Activated naive CD4-positive, alpha-beta T cell treated with anti-CD3 and anti-CD28 coated beads, Interleukin-2, amount 10 ng/mL, durations not matched to agents 5 hours and 36 hours (primary cell): ENCODE measurements around the gene COG8. TPM values are rescaled to one million over a fixed set of nuclear protein-coding genes. Genes with fewer than 3 reads are reported as not detected.

Experiments
- total RNA-seq, 2 experiments: library from RNA; stranded (reverse); gene quantifications; one replicate each; pipeline ENCODE4 v1.2.3, GENCODE V29; 2021

The COG8 gene, protein sequence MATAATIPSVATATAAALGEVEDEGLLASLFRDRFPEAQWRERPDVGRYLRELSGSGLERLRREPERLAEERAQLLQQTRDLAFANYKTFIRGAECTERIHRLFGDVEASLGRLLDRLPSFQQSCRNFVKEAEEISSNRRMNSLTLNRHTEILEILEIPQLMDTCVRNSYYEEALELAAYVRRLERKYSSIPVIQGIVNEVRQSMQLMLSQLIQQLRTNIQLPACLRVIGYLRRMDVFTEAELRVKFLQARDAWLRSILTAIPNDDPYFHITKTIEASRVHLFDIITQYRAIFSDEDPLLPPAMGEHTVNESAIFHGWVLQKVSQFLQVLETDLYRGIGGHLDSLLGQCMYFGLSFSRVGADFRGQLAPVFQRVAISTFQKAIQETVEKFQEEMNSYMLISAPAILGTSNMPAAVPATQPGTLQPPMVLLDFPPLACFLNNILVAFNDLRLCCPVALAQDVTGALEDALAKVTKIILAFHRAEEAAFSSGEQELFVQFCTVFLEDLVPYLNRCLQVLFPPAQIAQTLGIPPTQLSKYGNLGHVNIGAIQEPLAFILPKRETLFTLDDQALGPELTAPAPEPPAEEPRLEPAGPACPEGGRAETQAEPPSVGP
- total RNA-seq: 10 to 100 TPM; 34.8 to 35.1 TPM

DNA sequence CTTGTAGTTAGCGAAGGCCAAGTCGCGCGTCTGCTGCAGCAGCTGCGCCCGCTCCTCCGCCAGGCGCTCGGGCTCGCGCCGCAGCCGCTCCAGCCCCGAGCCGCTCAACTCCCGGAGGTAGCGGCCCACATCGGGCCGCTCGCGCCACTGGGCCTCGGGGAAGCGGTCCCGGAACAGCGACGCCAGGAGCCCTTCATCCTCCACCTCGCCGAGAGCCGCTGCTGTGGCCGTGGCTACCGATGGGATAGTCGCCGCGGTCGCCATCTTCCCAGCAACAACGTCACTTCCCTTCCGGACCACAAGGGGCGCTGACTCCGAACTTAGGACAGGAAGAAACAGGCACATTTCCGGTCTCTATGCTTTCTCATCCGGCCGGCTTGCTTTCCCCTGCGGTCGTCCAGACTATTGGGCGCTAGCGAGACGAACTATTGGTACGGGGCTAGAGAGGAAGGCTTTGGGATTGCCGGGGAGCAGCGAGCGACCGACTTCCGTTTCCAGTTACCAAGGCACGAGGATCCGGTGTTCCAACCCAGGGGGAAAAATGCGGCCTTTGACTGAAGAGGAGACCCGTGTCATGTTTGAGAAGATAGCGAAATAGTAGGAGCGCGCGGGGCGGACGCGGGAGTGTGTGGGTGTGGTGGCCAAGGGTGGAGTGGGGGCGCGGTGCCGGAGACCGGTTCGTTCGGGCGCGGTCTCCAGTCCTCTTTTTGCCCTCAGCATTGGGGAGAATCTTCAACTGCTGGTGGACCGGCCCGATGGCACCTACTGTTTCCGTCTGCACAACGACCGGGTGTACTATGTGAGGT is at the start of gene COG8, which contains the start of gene NIP7:
TSS of gene COG8 (minus strand) at position 276 of the 806 bp plus-strand sequence. CDS start at position 264, 12 bp downstream.
TSS of gene NIP7 (plus strand) at position 484 of the 806 bp plus-strand sequence. CDS start at position 542, 58 bp downstream.

DNA sequence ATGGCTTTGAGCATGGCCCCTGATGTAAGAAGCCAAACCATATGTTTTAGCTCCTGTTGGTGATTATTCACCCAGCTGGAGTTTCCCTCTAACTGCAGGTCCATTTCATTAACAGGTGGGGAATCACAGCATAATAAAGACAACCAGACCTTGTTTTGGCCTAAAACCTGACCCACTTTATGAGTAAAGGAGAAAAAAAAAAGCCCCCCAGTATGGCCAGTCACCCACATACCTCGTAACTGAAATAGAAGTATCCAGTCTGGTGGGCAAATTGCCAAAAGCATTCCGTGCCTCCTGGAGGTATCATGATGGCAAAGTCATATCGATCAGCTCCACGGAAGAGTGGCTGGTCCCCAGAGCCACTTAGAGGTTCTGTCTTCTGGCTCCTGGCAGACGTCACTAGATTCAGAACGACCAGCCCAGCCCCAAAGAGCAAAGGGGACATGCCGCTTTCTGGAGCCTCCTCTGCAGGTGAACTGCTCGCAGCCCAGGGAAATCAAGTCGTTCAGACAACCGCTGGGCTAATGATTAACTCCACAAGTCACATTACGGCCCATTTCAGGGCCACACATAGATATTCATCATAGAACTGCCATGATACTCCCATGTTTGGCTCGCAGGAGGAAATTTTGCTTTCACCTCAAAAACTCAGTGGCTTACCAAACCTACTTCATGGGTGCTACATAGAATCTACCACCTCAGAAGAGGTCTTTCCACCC is 12.1 kb upstream of the COG8 start, which contains the start of gene TMED6:
TSS of gene TMED6 (minus strand) at position 478 of the 719 bp plus-strand sequence. CDS start at position 445, 33 bp downstream.

DNA sequence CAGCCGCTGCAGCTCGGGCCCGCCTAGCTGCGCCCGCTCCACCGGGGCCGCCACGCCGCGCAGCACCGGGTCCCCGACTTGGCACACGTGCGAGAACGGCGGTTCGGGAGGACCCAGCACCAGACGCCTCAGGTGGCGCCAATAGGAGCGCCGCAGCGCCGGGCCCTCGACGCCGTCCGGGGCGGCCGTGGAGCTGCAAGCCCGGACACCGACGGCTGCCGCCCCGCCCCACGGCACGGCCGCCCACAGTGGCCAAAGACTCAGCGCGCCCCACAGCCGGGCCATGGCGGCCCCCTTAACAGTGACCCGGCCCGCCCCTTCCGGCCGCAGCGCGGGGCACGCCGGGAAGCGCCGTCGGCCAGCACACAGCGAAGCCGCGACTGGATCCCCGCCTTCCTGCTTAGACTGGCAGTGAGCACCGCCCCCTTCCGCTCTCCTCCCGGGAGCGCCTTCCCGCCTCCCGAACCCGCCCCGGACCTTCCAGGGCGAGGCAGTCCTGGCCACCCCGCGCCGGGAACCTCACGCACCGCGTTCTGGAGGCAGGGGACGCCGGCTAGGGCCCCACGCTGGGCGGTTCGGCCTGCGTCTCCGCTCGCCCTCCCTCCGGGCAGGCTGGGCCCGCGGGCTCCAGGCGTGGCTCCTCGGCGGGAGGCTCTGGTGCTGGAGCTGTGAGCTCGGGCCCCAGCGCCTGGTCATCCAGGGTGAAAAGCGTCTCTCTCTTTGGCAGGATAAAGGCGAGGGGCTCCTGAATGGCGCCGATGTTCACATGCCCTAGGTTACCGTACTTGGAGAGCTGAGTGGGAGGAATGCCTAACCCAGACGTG is 8.9 kb downstream of the COG8 start, which contains the start of gene PDF:
TSS of gene PDF (minus strand) at position 303 of the 824 bp plus-strand sequence. CDS start at position 285, 18 bp downstream.

DNA sequence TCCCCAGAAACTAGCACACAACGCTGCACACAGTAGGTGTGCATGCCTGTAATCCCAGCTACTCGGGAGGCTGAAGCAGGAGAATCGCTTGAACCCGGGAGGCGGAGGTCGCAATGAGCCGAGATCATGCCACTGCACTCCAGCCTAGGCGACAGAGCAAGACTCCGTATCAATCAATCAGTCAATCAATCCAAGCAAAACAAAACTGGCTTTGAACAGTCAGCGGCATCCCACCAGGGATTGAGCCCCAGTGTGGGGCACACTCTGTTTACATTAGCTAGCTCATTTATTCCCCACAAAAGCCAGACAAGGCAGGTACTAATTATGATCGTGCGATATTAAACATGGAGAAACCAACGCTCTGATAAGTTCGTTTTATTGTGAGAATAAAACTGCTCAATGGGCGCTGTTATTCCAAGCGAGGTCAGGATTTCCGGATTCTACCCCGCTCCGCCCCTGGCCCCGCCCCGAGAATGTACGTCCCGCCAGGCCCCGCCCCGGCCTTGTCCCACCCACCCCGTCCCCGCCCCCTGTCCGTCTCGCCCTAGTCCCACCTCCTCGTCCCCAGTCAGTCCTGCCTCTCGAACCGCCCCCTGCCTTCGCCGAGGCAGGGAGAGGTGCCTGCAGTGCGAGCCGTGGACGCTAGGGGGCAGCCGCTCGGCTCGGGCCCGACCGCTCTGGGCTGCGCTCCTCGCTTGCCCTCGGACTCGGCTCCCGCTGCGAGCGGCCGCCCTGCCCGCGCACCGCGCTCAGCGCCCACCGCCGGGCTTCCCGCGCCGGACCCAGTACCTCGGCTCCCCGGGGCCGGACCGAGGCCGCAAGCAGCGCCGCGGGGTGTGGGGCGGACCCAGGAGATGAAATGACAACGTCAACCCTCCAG is 28.5 kb downstream of the COG8 start, which contains the start of gene VPS4A:
TSS of gene VPS4A (plus strand) at position 698 of the 880 bp plus-strand sequence. CDS start at position 860, 162 bp downstream.

Other genes with a start within 250 kb of the COG8 start
- gene HAS3, start 233.9 kb downstream of the COG8 start, total RNA-seq: under 1 TPM; 0.43 to 0.48 TPM
- gene CHTF8, start 207.0 kb downstream of the COG8 start, total RNA-seq: 100 to 1,000 TPM; 117 to 123 TPM
- 10 to 100 TPM; 44.3 to 45.1 TPM for gene UTP4, start 206.9 kb downstream of the COG8 start, total RNA-seq
- gene SNTB2, start 152.4 kb downstream of the COG8 start, total RNA-seq: 10 to 100 TPM; 17.4 to 18.2 TPM
- gene VPS4A, start 28.2 kb downstream of the COG8 start, total RNA-seq: 10 to 100 TPM; 31.8 to 33.2 TPM
- gene PDF, start 9.0 kb downstream of the COG8 start, total RNA-seq: 10 to 100 TPM; 10.6 to 11.6 TPM
- gene NIP7, start 208 bp upstream of the COG8 start, total RNA-seq: 10 to 100 TPM; 33.9 to 35.4 TPM
- 1 to 10 TPM; 2.3 to 2.9 TPM for gene TMED6, start 12.2 kb upstream of the COG8 start, total RNA-seq
- 10 to 100 TPM; 36.5 to 42.4 TPM for gene TERF2, start 46.4 kb upstream of the COG8 start, total RNA-seq
- 100 to 1,000 TPM; 130 to 137 TPM for gene CYB5B, start 85.1 kb upstream of the COG8 start, total RNA-seq
- gene NFAT5, start 226.4 kb upstream of the COG8 start, total RNA-seq: 10 to 100 TPM; 17.6 to 17.8 TPM